SK-N-SH (cell line): ENCODE measurements around the gene BRD4. TPM values are rescaled to one million over a fixed set of nuclear protein-coding genes. Genes with fewer than 3 reads are reported as not detected.

Source experiments
- CTCF ChIA-PET: fragments of 300-600, 350-600 bp; formaldehyde crosslinking; extraction: SDS; loops from one replicate; lab custom pipeline; 2021; lab: Yijun Ruan, JAX
- POLR2A ChIA-PET: fragments of 350-600 bp; sonication (Branson Sonifier 250); formaldehyde crosslinking; extraction: SDS; loops from one replicate; lab custom pipeline; 2020; ENCODE audit warnings: antibody characterized with exemption, inconsistent platforms; lab: Yijun Ruan, JAX
- DNase-seq: peaks from one replicate; pipeline ENCODE4 v3.0.0; 2012
- H2AFZ ChIP-seq: fragments of 200-600 bp; sonication (generic); 2 replicates; pipeline ENCODE4 v1.8.1; 2016; ENCODE audit warnings: antibody characterized with exemption, mild to moderate bottlenecking, low read depth
- H3F3A ChIP-seq: fragments of 200-600 bp; sonication (generic); replicated peaks from 2 replicates; pipeline ENCODE3; 2016; ENCODE audit warnings: antibody characterized with exemption, mild to moderate bottlenecking; ENCODE audit not compliant: insufficient read depth
- H3K27ac ChIP-seq, 2 experiments: fragments of 200-500 bp in 1 of 2; fragments of 200-600 bp in 1 of 2; sonication (Bioruptor generic) in 1 of 2; sonication (generic), shearing (Covaris generic) in 1 of 2; 2 replicates each; pipeline versions ENCODE4 v1.5.1 to v1.6.1; 2014 to 2016; ENCODE audit warnings: low read depth in 2 of 2, inconsistent platforms in 1 of 2, low read length in 1 of 2, mild to moderate bottlenecking in 1 of 2, mixed read lengths in 1 of 2
- H3K27me3 ChIP-seq: fragments of 200-600 bp; sonication (generic), shearing (Covaris generic); 2 replicates; pipeline ENCODE4 v1.6.1; 2016; ENCODE audit warnings: mixed run types; ENCODE audit not compliant: insufficient read depth
- H3K36me3 ChIP-seq, 2 experiments: fragments of 200-500 bp in 1 of 2; fragments of 200-600 bp in 1 of 2; sonication (Bioruptor generic) in 1 of 2; sonication (generic) in 1 of 2; replicated peaks in 1 of 2; 2 replicates each; pipeline versions ENCODE3 to v1.5.1; 2014 to 2016; ENCODE audit warnings: low read length in 1 of 2, mild to moderate bottlenecking in 1 of 2; ENCODE audit not compliant: insufficient read depth in 2 of 2, control insufficient read depth in 1 of 2
- H3K4me1 ChIP-seq, 2 experiments: fragments of 200-500 bp in 1 of 2; fragments of 200-600 bp in 1 of 2; sonication (Bioruptor generic) in 1 of 2; sonication (generic), shearing (Covaris generic) in 1 of 2; 2 replicates each; pipeline versions ENCODE4 v1.5.1 to v1.6.1; 2014 to 2016; ENCODE audit warnings: low read depth in 1 of 2, low read length in 1 of 2, mixed run types in 1 of 2; ENCODE audit not compliant: insufficient read depth in 2 of 2, control insufficient read depth in 1 of 2
- H3K4me2 ChIP-seq: fragments of 200-600 bp; sonication (generic), shearing (Covaris generic); 2 replicates; pipeline ENCODE4 v1.6.1; 2017; ENCODE audit warnings: mixed run types
- H3K4me3 ChIP-seq, 2 experiments: fragments of 200-500 bp in 1 of 2; fragments of 200-600 bp in 1 of 2; sonication (Bioruptor generic) in 1 of 2; sonication (generic), shearing (Covaris generic) in 1 of 2; 2 replicates each; pipeline versions ENCODE4 v1.5.1 to v1.8.1; 2014 to 2016; ENCODE audit warnings: low read depth in 2 of 2, inconsistent platforms in 1 of 2, low read length in 1 of 2, mild to moderate bottlenecking in 1 of 2, mixed read lengths in 1 of 2, moderate library complexity in 1 of 2
- H3K79me2 ChIP-seq: fragments of 200-600 bp; sonication (generic); 2 replicates; pipeline ENCODE4 v1.8.1; 2017; ENCODE audit warnings: mild to moderate bottlenecking; ENCODE audit not compliant: insufficient read depth
- H3K9ac ChIP-seq: fragments of 200-600 bp; sonication (generic); 2 replicates; pipeline ENCODE4 v1.6.1; 2017; ENCODE audit warnings: mixed run types
- H3K9me2 ChIP-seq: fragments of 200-600 bp; sonication (generic); 2 replicates; pipeline ENCODE4 v1.6.1; 2017; ENCODE audit warnings: mixed run types
- H3K9me3 ChIP-seq: fragments of 200-600 bp; sonication (generic); 2 replicates; pipeline ENCODE4 v1.6.1; 2017; ENCODE audit warnings: mixed run types, mild to moderate bottlenecking, moderate library complexity
- H4K20me1 ChIP-seq: fragments of 200-600 bp; sonication (generic); 2 replicates; pipeline ENCODE4 v1.6.1; 2017; ENCODE audit warnings: mild to moderate bottlenecking, mixed run types; ENCODE audit not compliant: insufficient read depth
- EP300 ChIP-seq, 2 experiments: IDR thresholded peaks; 2 replicates each; pipeline versions ENCODE4 v1.4.0 to v1.6.1; 2012; ENCODE audit warnings: borderline replicate concordance in 1 of 2, low read depth in 1 of 2, low read length in 1 of 2
- GABPA ChIP-seq: IDR thresholded peaks from 2 replicates; pipeline ENCODE4 v1.4.0; 2012; ENCODE audit warnings: low read depth, mild to moderate bottlenecking
- IRF3 ChIP-seq: fragments of 150-350 bp; IDR thresholded peaks from 2 replicates; pipeline ENCODE4 v1.6.1; 2016; ENCODE audit warnings: mild to moderate bottlenecking, low read depth, low read length
- MXI1 ChIP-seq: IDR thresholded peaks from 2 replicates; pipeline ENCODE4 v1.6.1; 2012; ENCODE audit warnings: mild to moderate bottlenecking, low read depth, low read length, improper control_type of control experiment
- POLR2AphosphoS5 ChIP-seq: IDR thresholded peaks from 2 replicates; pipeline ENCODE4 v1.6.1; 2012; ENCODE audit warnings: low read depth, low read length
- RFX5 ChIP-seq: IDR thresholded peaks from 2 replicates; pipeline ENCODE4 v1.6.1; 2012; ENCODE audit warnings: mild to moderate bottlenecking, improper control_type of control experiment, low read length
- SIN3A ChIP-seq: IDR thresholded peaks from 2 replicates; pipeline ENCODE4 v1.6.1; 2012; ENCODE audit warnings: low read depth, mild to moderate bottlenecking, low read length, moderate library complexity, borderline replicate concordance
- TCF12 ChIP-seq: IDR thresholded peaks from 2 replicates; pipeline ENCODE4 v1.4.0; 2012
- TEAD4 ChIP-seq: IDR thresholded peaks from 2 replicates; pipeline ENCODE4 v1.4.0; 2012; ENCODE audit warnings: mild to moderate bottlenecking, borderline replicate concordance; ENCODE audit not compliant: insufficient read depth
- WGBS: methylation state at CpG from one replicate; pipeline ENCODE4 v1.1.6; 2017; ENCODE audit warnings: low lambda C conversion rate; 5-methylcytosine and 5-hydroxymethylcytosine counted together
- polyA plus RNA-seq, 3 experiments: library from polyadenylated mRNA; depleted of rRNA; stranded (reverse); fragments of >200 nt; gene quantifications; 2 replicates each; pipeline ENCODE4 v1.2.3, GENCODE V29; 2012
- TF ChIP-seq, protein P1 (sequence below): fragments of 200-600 bp; sonication (generic); IDR thresholded peaks from 2 replicates; pipeline ENCODE4 v1.6.1; 2017; ENCODE audit warnings: antibody characterized with exemption, mild to moderate bottlenecking, moderate library complexity
- TF ChIP-seq, protein P2 (sequence below): IDR thresholded peaks from 2 replicates; pipeline ENCODE4 v1.4.0; 2012; ENCODE audit warnings: low read depth, borderline replicate concordance

The BRD4 gene
- polyA plus RNA-seq, 1 of the 3 experiments (the other 2 are of a cell fraction): 10.0 TPM

DNA sequence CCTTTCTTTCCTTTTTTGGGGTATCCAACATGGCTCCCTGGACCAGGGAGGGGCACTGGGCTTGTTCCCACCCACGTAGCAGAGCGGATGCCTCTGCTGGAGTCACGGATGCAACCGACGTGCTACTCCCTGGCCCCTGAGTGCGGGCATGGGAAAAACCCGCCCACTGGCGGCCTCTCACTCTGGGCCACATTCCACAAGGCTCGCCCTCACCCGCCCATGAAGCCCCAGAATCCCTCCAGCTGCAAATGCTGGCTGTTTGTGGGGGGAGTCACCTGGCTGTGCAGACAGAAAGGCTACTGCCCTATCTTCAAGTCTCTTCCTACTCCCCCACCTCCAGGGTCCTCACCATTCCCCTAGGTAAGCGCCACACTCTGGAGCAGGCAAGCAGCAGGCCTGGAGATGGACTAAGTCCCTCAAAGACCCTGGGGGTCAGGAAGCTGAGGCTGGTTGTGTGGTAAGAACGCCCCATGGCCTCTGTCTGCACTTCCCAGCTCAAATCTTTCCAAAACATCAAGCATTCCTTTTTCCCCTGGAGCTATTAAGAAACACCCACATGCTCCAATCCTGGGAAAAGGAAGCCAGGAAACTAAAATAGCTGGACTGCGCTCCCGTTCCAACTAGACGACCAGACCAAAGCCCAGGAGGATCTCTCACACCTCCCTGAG lies 82.2 kb downstream of the BRD4 start:
- Histone ChIP-seq H3K27me3 (no peaks in the 10 kb centered on the region), H3K9me3 (no peaks in the 10 kb centered on the region), H4K20me1 (peaks cover 84% of the 10 kb centered on the region), H3K9me2 (no peaks in the 10 kb centered on the region), H3K9ac (peak overlapping the region; percentile 26; the same call in 1 of the 2 replicates), H3K36me3 (peaks cover 18 to 69% of the 10 kb centered on the region in 2 experiments), H2AFZ (no peak overlapping the region), H3K79me2 (peaks cover 85% of the 10 kb centered on the region), H3K4me2 (peak overlapping the region; percentile 41), H3K27ac (peak overlapping the region; percentile 43 to 97), H3F3A (peaks cover 33% of the 10 kb centered on the region), H3K4me1 (peaks cover 17 to 47% of the 10 kb centered on the region in 2 experiments), H3K4me3 (no peak overlapping the region)
- DNase-seq: no peak
- POLR2A ChIA-PET: interaction anchor here (1.1 kb wide), 1 partner anchor 16 kb away, joined by 4 read pairs; no protein-coding TSS in a partner anchor
- CTCF ChIA-PET: interaction anchor here (0.7 to 7.2 kb wide), 6 partner anchors 10 to 73 kb away, joined by 3 to 39 read pairs (median 4); no protein-coding TSS in a partner anchor
- 75% methylated on average over 15 of the region's 15 CpGs for WGBS
- TF ChIP-seq, protein P1, sequence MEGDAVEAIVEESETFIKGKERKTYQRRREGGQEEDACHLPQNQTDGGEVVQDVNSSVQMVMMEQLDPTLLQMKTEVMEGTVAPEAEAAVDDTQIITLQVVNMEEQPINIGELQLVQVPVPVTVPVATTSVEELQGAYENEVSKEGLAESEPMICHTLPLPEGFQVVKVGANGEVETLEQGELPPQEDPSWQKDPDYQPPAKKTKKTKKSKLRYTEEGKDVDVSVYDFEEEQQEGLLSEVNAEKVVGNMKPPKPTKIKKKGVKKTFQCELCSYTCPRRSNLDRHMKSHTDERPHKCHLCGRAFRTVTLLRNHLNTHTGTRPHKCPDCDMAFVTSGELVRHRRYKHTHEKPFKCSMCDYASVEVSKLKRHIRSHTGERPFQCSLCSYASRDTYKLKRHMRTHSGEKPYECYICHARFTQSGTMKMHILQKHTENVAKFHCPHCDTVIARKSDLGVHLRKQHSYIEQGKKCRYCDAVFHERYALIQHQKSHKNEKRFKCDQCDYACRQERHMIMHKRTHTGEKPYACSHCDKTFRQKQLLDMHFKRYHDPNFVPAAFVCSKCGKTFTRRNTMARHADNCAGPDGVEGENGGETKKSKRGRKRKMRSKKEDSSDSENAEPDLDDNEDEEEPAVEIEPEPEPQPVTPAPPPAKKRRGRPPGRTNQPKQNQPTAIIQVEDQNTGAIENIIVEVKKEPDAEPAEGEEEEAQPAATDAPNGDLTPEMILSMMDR: no peak
- no peak for TF ChIP-seq MXI1
- TF ChIP-seq EP300 (IDR thresholded peaks at IDR 0.05; ENCODE audit: borderline replicate concordance in 1 of 2, low read depth in 1 of 2, low read length in 1 of 2): no peak
- TF ChIP-seq TEAD4: no peak
- TF ChIP-seq TCF12: no peak
- no peak for TF ChIP-seq IRF3
- TF ChIP-seq GABPA: no peak
- no peak for TF ChIP-seq RFX5
- no peak for TF ChIP-seq POLR2AphosphoS5
- TF ChIP-seq, protein P2, sequence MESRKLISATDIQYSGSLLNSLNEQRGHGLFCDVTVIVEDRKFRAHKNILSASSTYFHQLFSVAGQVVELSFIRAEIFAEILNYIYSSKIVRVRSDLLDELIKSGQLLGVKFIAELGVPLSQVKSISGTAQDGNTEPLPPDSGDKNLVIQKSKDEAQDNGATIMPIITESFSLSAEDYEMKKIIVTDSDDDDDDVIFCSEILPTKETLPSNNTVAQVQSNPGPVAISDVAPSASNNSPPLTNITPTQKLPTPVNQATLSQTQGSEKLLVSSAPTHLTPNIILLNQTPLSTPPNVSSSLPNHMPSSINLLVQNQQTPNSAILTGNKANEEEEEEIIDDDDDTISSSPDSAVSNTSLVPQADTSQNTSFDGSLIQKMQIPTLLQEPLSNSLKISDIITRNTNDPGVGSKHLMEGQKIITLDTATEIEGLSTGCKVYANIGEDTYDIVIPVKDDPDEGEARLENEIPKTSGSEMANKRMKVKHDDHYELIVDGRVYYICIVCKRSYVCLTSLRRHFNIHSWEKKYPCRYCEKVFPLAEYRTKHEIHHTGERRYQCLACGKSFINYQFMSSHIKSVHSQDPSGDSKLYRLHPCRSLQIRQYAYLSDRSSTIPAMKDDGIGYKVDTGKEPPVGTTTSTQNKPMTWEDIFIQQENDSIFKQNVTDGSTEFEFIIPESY: no peak
- TF ChIP-seq SIN3A: no peak
- TF ChIP-seq, all 33 proteins: peak for 0
